SK-N-SH treated with all-trans-retinoic acid at 6 μM for 48 hours (cell line): ENCODE data around the gene ACTR3.

Source experiments
- BACH2 ChIP-seq: fragments of 250-450 bp; sonication (Bioruptor Pico); IDR thresholded peaks from 2 replicates; pipeline ENCODE4 v1.9.0; 2021; ENCODE audit warnings: mild to moderate bottlenecking, borderline replicate concordance
- ISL1 ChIP-seq: fragments of 250-450 bp; sonication (Bioruptor Pico); IDR thresholded peaks from 2 replicates; pipeline ENCODE4 v2.1.2; 2022; ENCODE audit warnings: mild to moderate bottlenecking, moderate library complexity
- OSR1 ChIP-seq: fragments of 250-450 bp; sonication (Bioruptor Pico); IDR thresholded peaks from 2 replicates; pipeline ENCODE4 v1.8.0; 2022; ENCODE audit warnings: moderate library complexity, mild to moderate bottlenecking, inconsistent platforms
- PPARA ChIP-seq: fragments of 250-450 bp; sonication (Bioruptor Pico); IDR thresholded peaks from 2 replicates; pipeline ENCODE4 v1.5.0; 2020; ENCODE audit warnings: mild to moderate bottlenecking, borderline replicate concordance
- RARB ChIP-seq: fragments of 250-450 bp; sonication (Bioruptor Pico); IDR thresholded peaks from 2 replicates; pipeline ENCODE4 v1.8.0; 2021; ENCODE audit warnings: mild to moderate bottlenecking, moderate library complexity
- ZC3H10 ChIP-seq: fragments of 250-450 bp; sonication (Bioruptor Pico); IDR thresholded peaks from 2 replicates; pipeline ENCODE4 v1.5.1; 2021; ENCODE audit warnings: mild to moderate bottlenecking, moderate library complexity
- ZNF565 ChIP-seq: fragments of 450-650 bp; formaldehyde crosslinking; conservative IDR thresholded peaks from 2 replicates; pipeline ENCODE4 v1.5.0; 2020; ENCODE audit warnings: low read depth, mild to moderate bottlenecking, moderate library complexity
- TF ChIP-seq, protein P1 (sequence below): fragments of 250-450 bp; sonication (Bioruptor Pico); IDR thresholded peaks from 2 replicates; pipeline ENCODE4 v1.5.1; 2021; ENCODE audit warnings: mild to moderate bottlenecking, moderate library complexity
- TF ChIP-seq, protein P2 (sequence below): fragments of 250-450 bp; sonication (Bioruptor Pico); IDR thresholded peaks from 2 replicates; pipeline ENCODE4 v1.5.0; 2020; ENCODE audit warnings: mild to moderate bottlenecking, moderate library complexity

DNA sequence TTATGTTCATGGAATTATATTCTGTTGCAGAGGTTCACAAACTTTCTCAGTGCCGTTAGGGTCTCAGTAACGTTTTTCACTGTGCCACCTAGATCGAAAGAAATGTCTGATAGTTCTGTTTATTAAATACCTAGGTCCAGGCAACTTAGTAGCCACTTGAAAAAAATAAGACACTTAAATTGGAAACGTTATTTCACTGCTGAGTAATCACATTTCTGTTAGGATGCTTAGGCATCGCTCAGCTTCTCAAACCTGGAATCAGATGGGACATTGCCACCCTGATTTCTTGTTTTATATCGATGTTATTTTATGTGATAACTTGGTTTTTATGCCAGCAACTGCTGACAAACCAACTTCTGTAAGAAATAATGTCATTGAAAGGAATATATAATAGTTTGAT lies 36.0 kb downstream of the ACTR3 start:
- TF ChIP-seq OSR1 (CRISPR knock-in tag) = no peak
- TF ChIP-seq, protein P1, sequence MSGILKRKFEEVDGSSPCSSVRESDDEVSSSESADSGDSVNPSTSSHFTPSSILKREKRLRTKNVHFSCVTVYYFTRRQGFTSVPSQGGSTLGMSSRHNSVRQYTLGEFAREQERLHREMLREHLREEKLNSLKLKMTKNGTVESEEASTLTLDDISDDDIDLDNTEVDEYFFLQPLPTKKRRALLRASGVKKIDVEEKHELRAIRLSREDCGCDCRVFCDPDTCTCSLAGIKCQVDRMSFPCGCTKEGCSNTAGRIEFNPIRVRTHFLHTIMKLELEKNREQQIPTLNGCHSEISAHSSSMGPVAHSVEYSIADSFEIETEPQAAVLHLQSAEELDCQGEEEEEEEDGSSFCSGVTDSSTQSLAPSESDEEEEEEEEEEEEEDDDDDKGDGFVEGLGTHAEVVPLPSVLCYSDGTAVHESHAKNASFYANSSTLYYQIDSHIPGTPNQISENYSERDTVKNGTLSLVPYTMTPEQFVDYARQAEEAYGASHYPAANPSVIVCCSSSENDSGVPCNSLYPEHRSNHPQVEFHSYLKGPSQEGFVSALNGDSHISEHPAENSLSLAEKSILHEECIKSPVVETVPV = no peak
- no peak for TF ChIP-seq PPARA (CRISPR knock-in tag)
- no peak for TF ChIP-seq RARB
- TF ChIP-seq, protein P2, sequence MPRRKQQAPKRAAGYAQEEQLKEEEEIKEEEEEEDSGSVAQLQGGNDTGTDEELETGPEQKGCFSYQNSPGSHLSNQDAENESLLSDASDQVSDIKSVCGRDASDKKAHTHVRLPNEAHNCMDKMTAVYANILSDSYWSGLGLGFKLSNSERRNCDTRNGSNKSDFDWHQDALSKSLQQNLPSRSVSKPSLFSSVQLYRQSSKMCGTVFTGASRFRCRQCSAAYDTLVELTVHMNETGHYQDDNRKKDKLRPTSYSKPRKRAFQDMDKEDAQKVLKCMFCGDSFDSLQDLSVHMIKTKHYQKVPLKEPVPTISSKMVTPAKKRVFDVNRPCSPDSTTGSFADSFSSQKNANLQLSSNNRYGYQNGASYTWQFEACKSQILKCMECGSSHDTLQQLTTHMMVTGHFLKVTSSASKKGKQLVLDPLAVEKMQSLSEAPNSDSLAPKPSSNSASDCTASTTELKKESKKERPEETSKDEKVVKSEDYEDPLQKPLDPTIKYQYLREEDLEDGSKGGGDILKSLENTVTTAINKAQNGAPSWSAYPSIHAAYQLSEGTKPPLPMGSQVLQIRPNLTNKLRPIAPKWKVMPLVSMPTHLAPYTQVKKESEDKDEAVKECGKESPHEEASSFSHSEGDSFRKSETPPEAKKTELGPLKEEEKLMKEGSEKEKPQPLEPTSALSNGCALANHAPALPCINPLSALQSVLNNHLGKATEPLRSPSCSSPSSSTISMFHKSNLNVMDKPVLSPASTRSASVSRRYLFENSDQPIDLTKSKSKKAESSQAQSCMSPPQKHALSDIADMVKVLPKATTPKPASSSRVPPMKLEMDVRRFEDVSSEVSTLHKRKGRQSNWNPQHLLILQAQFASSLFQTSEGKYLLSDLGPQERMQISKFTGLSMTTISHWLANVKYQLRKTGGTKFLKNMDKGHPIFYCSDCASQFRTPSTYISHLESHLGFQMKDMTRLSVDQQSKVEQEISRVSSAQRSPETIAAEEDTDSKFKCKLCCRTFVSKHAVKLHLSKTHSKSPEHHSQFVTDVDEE = no peak
- TF ChIP-seq ZNF565 = no peak
- no peak for TF ChIP-seq ZC3H10 (CRISPR knock-in tag)
- TF ChIP-seq BACH2 (CRISPR knock-in tag) = no peak
- TF ChIP-seq ISL1 (CRISPR knock-in tag) = no peak
